H1 (cell line): ENCODE data around the gene BPI. TPM values are rescaled to one million over a fixed set of nuclear protein-coding genes. Genes with fewer than 3 reads are reported as not detected.

ENCODE experiments used
- CTCF ChIA-PET: fragments of 300-600 bp; sonication (Branson Sonifier 250); formaldehyde crosslinking; loops from one replicate; lab custom pipeline; 2021; ENCODE audit not compliant: partially characterized antibody; lab: Charles Lee
- POLR2A ChIA-PET: fragments of 300-600 bp; sonication (Branson Sonifier 250); formaldehyde crosslinking; loops from one replicate; lab custom pipeline; 2021; ENCODE audit warnings: inconsistent platforms; ENCODE audit not compliant: partially characterized antibody; lab: Charles Lee
- DNase-seq, 2 experiments: peaks; one replicate each; pipeline versions ENCODE4 v3.0.0 to v3.0.0-alpha.2; 2010 to 2022; ENCODE audit warnings: low spot score in 2 of 2, low read depth in 1 of 2, mixed read lengths in 1 of 2
- FAIRE-seq: peaks from 2 replicates; lab custom pipeline; 2011; peaks lifted over from hg19 to GRCh38; lab: Jason Lieb, UNC
- H2AFZ ChIP-seq: 2 replicates; pipeline ENCODE4 v1.8.1; 2012; ENCODE audit warnings: low read length, inconsistent platforms
- H2AK5ac ChIP-seq: 2 replicates; pipeline ENCODE4 v1.6.1; 2013; ENCODE audit warnings: low read depth, low read length
- H2BK120ac ChIP-seq: replicated peaks from 2 replicates; pipeline ENCODE3; 2013; ENCODE audit warnings: low read depth, low read length, inconsistent platforms
- H2BK12ac ChIP-seq: 2 replicates; pipeline ENCODE4 v1.6.1; 2013; ENCODE audit warnings: low read depth, low read length
- H2BK15ac ChIP-seq: 2 replicates; pipeline ENCODE4 v1.6.1; 2013; ENCODE audit warnings: low read length
- H2BK20ac ChIP-seq: 2 replicates; pipeline ENCODE4 v1.6.1; 2013; ENCODE audit warnings: low read length
- H2BK5ac ChIP-seq: 2 replicates; pipeline ENCODE4 v1.6.1; 2013; ENCODE audit warnings: low read depth, low read length
- H3K14ac ChIP-seq: 2 replicates; pipeline ENCODE4 v1.6.1; 2013; ENCODE audit warnings: inconsistent platforms; ENCODE audit not compliant: insufficient read length
- H3K18ac ChIP-seq: 2 replicates; pipeline ENCODE4 v1.6.1; 2013; ENCODE audit warnings: low read length; ENCODE audit errors: extremely low read depth
- H3K23ac ChIP-seq: 2 replicates; pipeline ENCODE4 v1.6.1; 2013; ENCODE audit warnings: inconsistent platforms; ENCODE audit not compliant: insufficient read length
- H3K23me2 ChIP-seq: 2 replicates; pipeline ENCODE4 v1.6.1; 2013; ENCODE audit warnings: low read depth, low read length
- H3K27ac ChIP-seq: 2 replicates; pipeline ENCODE4 v1.6.1; 2011; ENCODE audit warnings: low read depth, low read length, inconsistent platforms
- H3K27me3 ChIP-seq, 4 experiments: replicated peaks in 1 of 4; 1 replicate in 1 of 4; 2 replicates in 3 of 4; pipeline versions ENCODE4 v1.6.1 to v1.8.1; 2011 to 2013; ENCODE audit warnings: low read length in 3 of 4, mild to moderate bottlenecking in 3 of 4, inconsistent platforms in 2 of 4, mixed read lengths in 2 of 4, moderate library complexity in 1 of 4; ENCODE audit not compliant: control insufficient read depth in 3 of 4, insufficient read depth in 3 of 4; ENCODE audit errors: extremely low read depth in 1 of 4
- H3K36me3 ChIP-seq, 4 experiments: 2 replicates each; pipeline versions ENCODE4 v1.6.1 to v1.8.1; 2011 to 2013; ENCODE audit warnings: mild to moderate bottlenecking in 4 of 4, low read length in 3 of 4, moderate library complexity in 2 of 4, control low read depth in 1 of 4, inconsistent platforms in 1 of 4; ENCODE audit not compliant: insufficient read depth in 4 of 4, control insufficient read depth in 2 of 4
- H3K4ac ChIP-seq: replicated peaks from 2 replicates; pipeline ENCODE3; 2013; ENCODE audit warnings: low read length, low read depth, mixed read lengths, inconsistent platforms; ENCODE audit not compliant: insufficient read length
- H3K4me1 ChIP-seq, 4 experiments: replicated peaks in 1 of 4; 1 replicate in 1 of 4; 2 replicates in 3 of 4; pipeline versions ENCODE4 v1.6.1 to v1.8.1; 2011 to 2013; ENCODE audit warnings: low read length in 3 of 4, inconsistent platforms in 2 of 4, mixed read lengths in 1 of 4; ENCODE audit not compliant: insufficient read depth in 4 of 4, control insufficient read depth in 3 of 4
- H3K4me2 ChIP-seq, 2 experiments: 2 replicates each; pipeline versions ENCODE4 v1.6.1 to v1.8.1; 2011 to 2013; ENCODE audit warnings: low read depth in 2 of 2, low read length in 2 of 2, control low read depth in 1 of 2, inconsistent platforms in 1 of 2, mild to moderate bottlenecking in 1 of 2; ENCODE audit not compliant: insufficient read depth in 1 of 2
- H3K4me3 ChIP-seq, 4 experiments: fragments of 200-600, 300-600 bp in 1 of 4; sonication (generic), shearing (Covaris generic), sonication (Bioruptor Twin) in 1 of 4; 2 replicates each; pipeline versions ENCODE4 v1.5.1 to v1.8.1; 2011 to 2016; ENCODE audit warnings: low read length in 4 of 4, low read depth in 3 of 4, control low read depth in 2 of 4, inconsistent platforms in 2 of 4, mild to moderate bottlenecking in 2 of 4, mixed read lengths in 1 of 4, moderate library complexity in 1 of 4; ENCODE audit not compliant: insufficient read depth in 2 of 4; ENCODE audit errors: extremely low read depth in 1 of 4
- H3K56ac ChIP-seq: replicated peaks from 2 replicates; pipeline ENCODE3; 2013; ENCODE audit warnings: low read depth, mild to moderate bottlenecking, mixed read lengths, low read length, inconsistent platforms; ENCODE audit not compliant: insufficient read length
- H3K79me1 ChIP-seq: 2 replicates; pipeline ENCODE4 v1.6.1; 2013; ENCODE audit warnings: low read depth, low read length, control low read depth
- H3K79me2 ChIP-seq, 2 experiments: 2 replicates each; pipeline versions ENCODE4 v1.6.1 to v1.8.1; 2012 to 2013; ENCODE audit warnings: low read length in 2 of 2, mild to moderate bottlenecking in 2 of 2, inconsistent platforms in 1 of 2; ENCODE audit not compliant: insufficient read depth in 2 of 2, control insufficient read depth in 1 of 2
- H3K9ac ChIP-seq, 4 experiments: replicated peaks in 1 of 4; 1 replicate in 1 of 4; 2 replicates in 3 of 4; pipeline versions ENCODE4 v1.6.1 to v1.8.1; 2011 to 2013; ENCODE audit warnings: low read depth in 3 of 4, low read length in 3 of 4, control low read depth in 2 of 4, mild to moderate bottlenecking in 2 of 4, moderate library complexity in 2 of 4, inconsistent platforms in 1 of 4; ENCODE audit errors: extremely low read depth in 1 of 4
- H3K9me3 ChIP-seq, 2 experiments: 2 replicates each; pipeline versions ENCODE4 v1.6.1 to v1.8.1; 2012 to 2013; ENCODE audit warnings: mild to moderate bottlenecking in 2 of 2, moderate library complexity in 2 of 2, control low read depth in 1 of 2, inconsistent platforms in 1 of 2, low read depth in 1 of 2, low read length in 1 of 2, mixed read lengths in 1 of 2; ENCODE audit not compliant: insufficient read depth in 2 of 2
- H4K20me1 ChIP-seq, 2 experiments: replicated peaks in 1 of 2; 2 replicates each; pipeline versions ENCODE3 to v1.8.1; 2011 to 2013; ENCODE audit warnings: inconsistent platforms in 2 of 2, low read length in 2 of 2, mild to moderate bottlenecking in 1 of 2; ENCODE audit not compliant: insufficient read depth in 2 of 2, control insufficient read depth in 1 of 2
- H4K5ac ChIP-seq: 2 replicates; pipeline ENCODE4 v1.6.1; 2013; ENCODE audit warnings: low read length, low read depth, mixed read lengths, inconsistent platforms; ENCODE audit not compliant: insufficient read length
- H4K8ac ChIP-seq: 2 replicates; pipeline ENCODE4 v1.8.0; 2013; ENCODE audit warnings: mild to moderate bottlenecking, moderate library complexity, low read length, inconsistent platforms; ENCODE audit not compliant: insufficient read depth; ENCODE audit errors: extremely low read depth
- H4K91ac ChIP-seq: replicated peaks from 2 replicates; pipeline ENCODE3; 2013; ENCODE audit warnings: low read length, mixed read lengths, inconsistent platforms; ENCODE audit not compliant: insufficient read length
- KDM4A ChIP-seq: IDR thresholded peaks from one replicate; pipeline ENCODE4 v1.7.1; 2012; ENCODE audit warnings: low read depth, mild to moderate bottlenecking, moderate library complexity, low read length, inconsistent platforms; ENCODE audit not compliant: severe bottlenecking
- NRF1 ChIP-seq: IDR thresholded peaks from 2 replicates; pipeline ENCODE4 v1.6.1; 2011; ENCODE audit warnings: mild to moderate bottlenecking, low read depth, low read length, improper control_type of control experiment
- POLR2AphosphoS5 ChIP-seq: IDR thresholded peaks from 2 replicates; pipeline ENCODE4 v1.6.1; 2011; ENCODE audit warnings: low read depth, low read length
- RBBP5 ChIP-seq: IDR thresholded peaks from 2 replicates; pipeline ENCODE4 v1.7.1; 2012; ENCODE audit warnings: low read depth, mild to moderate bottlenecking, inconsistent platforms, low read length, moderate library complexity, borderline replicate concordance
- RXRA ChIP-seq: IDR thresholded peaks from 2 replicates; pipeline ENCODE4 v1.6.1; 2011; ENCODE audit warnings: low read depth, mild to moderate bottlenecking, low read length, moderate library complexity; ENCODE audit not compliant: insufficient read depth
- SAP30 ChIP-seq: fragments of 300-600 bp; sonication (generic); IDR thresholded peaks from 2 replicates; pipeline ENCODE4 v1.7.1; 2012; ENCODE audit warnings: low read length, moderate library complexity, mild to moderate bottlenecking, inconsistent platforms; ENCODE audit not compliant: insufficient read depth, insufficient replicate concordance
- SIRT6 ChIP-seq: IDR thresholded peaks from one replicate; pipeline ENCODE4 v1.7.1; 2012; ENCODE audit warnings: low read length, inconsistent platforms
- SP2 ChIP-seq: IDR thresholded peaks from 2 replicates; pipeline ENCODE4 v1.6.1; 2012; ENCODE audit warnings: mild to moderate bottlenecking, low read length, inconsistent platforms
- TCF12 ChIP-seq: IDR thresholded peaks from 2 replicates; pipeline ENCODE4 v1.6.1; 2011; ENCODE audit warnings: low read depth, mild to moderate bottlenecking, low read length
- YY1 ChIP-seq: IDR thresholded peaks from 2 replicates; pipeline ENCODE4 v1.6.1; 2011; ENCODE audit warnings: low read depth, mild to moderate bottlenecking, low read length
- WGBS, 2 experiments: shearing (Covaris generic) in 1 of 2; methylation state at CpG; one replicate each; pipeline versions ENCODE4 v1.1.6 to v1.1.7; 2013 to 2015; ENCODE audit warnings: low lambda C conversion rate in 2 of 2, mixed read lengths in 2 of 2, inconsistent platforms in 1 of 2, low coverage in 1 of 2, missing lambda C conversion rate in 1 of 2; ENCODE audit not compliant: insufficient replicate concordance in 2 of 2, insufficient coverage in 1 of 2, insufficient read length in 1 of 2; ENCODE audit errors: extremely low coverage in 1 of 2, missing lambda C conversion rate in 1 of 2; 5-methylcytosine and 5-hydroxymethylcytosine counted together
- polyA plus RNA-seq, 7 experiments: library from polyadenylated mRNA; depleted of rRNA in 3 of 7; stranded (reverse) in 5 of 7; unstranded in 2 of 7; fragments of >200 nt in 5 of 7; fragments of 200-250 nt in 2 of 7; gene quantifications; 1 replicate in 5 of 7; 2 replicates in 1 of 7; 4 replicates in 1 of 7; pipeline versions ENCODE4 v1.2.1 to v1.2.3, GENCODE V29; 2011 to 2013; ENCODE audit warnings: missing spikeins in 2 of 7, mixed read lengths in 2 of 7
- total RNA-seq: library from RNA; stranded (reverse); fragmentation: NEBNext Ultra II Directional; extraction: Animal tissue kit (Norgen Biotek cat#: 25700); gene quantifications from 2 replicates; pipeline ENCODE4 v1.2.1, GENCODE V29; 2021
- TF ChIP-seq, protein P1 (sequence below): IDR thresholded peaks from 2 replicates; pipeline ENCODE4 v1.6.1; 2012; ENCODE audit warnings: inconsistent platforms
- TF ChIP-seq, protein P2 (sequence below): IDR thresholded peaks from 2 replicates; pipeline ENCODE4 v1.6.1; 2012; ENCODE audit warnings: low read length, inconsistent platforms

BPI gene
- total and polyA plus RNA-seq, 2 of the 8 experiments (the other 6 are each of a cell fraction or from before 2014, with no cell fraction given) = not detected

DNA sequence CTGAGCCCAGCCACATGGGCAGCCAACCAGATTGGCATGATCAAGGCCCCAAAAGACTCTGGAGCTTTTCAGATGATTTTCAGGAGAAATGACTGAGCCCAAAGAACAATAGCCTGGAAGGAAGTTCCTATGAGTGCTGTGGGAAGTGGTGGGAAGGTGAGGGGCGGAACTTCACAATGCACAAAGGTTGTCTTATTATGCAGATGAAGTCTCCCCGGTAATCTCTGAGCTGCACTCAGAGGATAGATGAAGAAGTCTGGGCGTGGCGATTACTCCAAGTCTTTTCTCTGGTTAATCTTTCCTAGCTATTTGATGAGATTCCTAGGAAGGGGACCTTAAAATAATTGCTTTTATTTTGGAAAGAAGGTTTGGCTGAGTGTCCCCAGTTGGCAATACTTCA is 79.2 kb downstream of the BPI start:
- no peaks in the 10 kb centered on the region for H3K79me2 ChIP-seq
- no peak overlapping the region for H2BK20ac ChIP-seq
- H4K5ac ChIP-seq = no peak overlapping the region
- no peak overlapping the region for H3K9ac ChIP-seq
- no peak overlapping the region for H2AFZ ChIP-seq
- peaks cover 0 to 5% (median 1%) of the 10 kb centered on the region in 4 experiments; a peak in 1 of 7 replicates for H3K4me1 ChIP-seq
- H3K9me3 ChIP-seq = no peaks in the 10 kb centered on the region; a peak in 1 of 4 replicates
- no peak overlapping the region for H2BK120ac ChIP-seq
- H3K14ac ChIP-seq = no peak overlapping the region
- no peak overlapping the region for H4K8ac ChIP-seq
- H3K36me3 ChIP-seq = no peaks in the 10 kb centered on the region
- no peak overlapping the region for H3K4ac ChIP-seq
- no peak overlapping the region for H3K56ac ChIP-seq
- no peak overlapping the region for H4K91ac ChIP-seq
- H2BK5ac ChIP-seq = no peak overlapping the region
- CTCF ChIA-PET = interaction anchor here (0.5 to 5.6 kb wide), 7 partner anchors 10 to 139 kb away, joined by 3 to 31 read pairs (median 3); partner anchors contain the start of gene SNHG17
- 0 out of 4 replicates have a peak overlapping the region, but pooled peaks of 1 of the 2 experiments have one; percentile 25 for H3K4me2 ChIP-seq
- DNase-seq (no peak), FAIRE-seq (no peak)
- H2AK5ac ChIP-seq = no peak overlapping the region
- H3K27ac ChIP-seq = no peak overlapping the region
- H3K23me2 ChIP-seq = no peaks in the 10 kb centered on the region
- H3K4me3 ChIP-seq = no peak overlapping the region
- no peak overlapping the region for H3K23ac ChIP-seq
- 80% methylated on average over 4 of the region's 4 CpGs; no CpG with 5 or more reads in 1 of the 2 experiments for WGBS, 2 experiments
- POLR2A ChIA-PET = no interaction called here
- no peaks in the 10 kb centered on the region; a peak in 1 of 7 replicates for H3K27me3 ChIP-seq
- H2BK15ac ChIP-seq = no peak overlapping the region
- H2BK12ac ChIP-seq = no peak overlapping the region
- no peaks in the 10 kb centered on the region for H3K79me1 ChIP-seq
- H4K20me1 ChIP-seq = no peaks in the 10 kb centered on the region
- no peak overlapping the region for H3K18ac ChIP-seq
- TF ChIP-seq, protein P1, sequence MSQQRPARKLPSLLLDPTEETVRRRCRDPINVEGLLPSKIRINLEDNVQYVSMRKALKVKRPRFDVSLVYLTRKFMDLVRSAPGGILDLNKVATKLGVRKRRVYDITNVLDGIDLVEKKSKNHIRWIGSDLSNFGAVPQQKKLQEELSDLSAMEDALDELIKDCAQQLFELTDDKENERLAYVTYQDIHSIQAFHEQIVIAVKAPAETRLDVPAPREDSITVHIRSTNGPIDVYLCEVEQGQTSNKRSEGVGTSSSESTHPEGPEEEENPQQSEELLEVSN = no peak
- TF ChIP-seq POLR2AphosphoS5 = no peak
- no peak for TF ChIP-seq NRF1
- no peak for TF ChIP-seq SAP30
- no peak for TF ChIP-seq RXRA
- TF ChIP-seq, protein P2, sequence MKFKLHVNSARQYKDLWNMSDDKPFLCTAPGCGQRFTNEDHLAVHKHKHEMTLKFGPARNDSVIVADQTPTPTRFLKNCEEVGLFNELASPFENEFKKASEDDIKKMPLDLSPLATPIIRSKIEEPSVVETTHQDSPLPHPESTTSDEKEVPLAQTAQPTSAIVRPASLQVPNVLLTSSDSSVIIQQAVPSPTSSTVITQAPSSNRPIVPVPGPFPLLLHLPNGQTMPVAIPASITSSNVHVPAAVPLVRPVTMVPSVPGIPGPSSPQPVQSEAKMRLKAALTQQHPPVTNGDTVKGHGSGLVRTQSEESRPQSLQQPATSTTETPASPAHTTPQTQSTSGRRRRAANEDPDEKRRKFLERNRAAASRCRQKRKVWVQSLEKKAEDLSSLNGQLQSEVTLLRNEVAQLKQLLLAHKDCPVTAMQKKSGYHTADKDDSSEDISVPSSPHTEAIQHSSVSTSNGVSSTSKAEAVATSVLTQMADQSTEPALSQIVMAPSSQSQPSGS = no peak
- no peak for TF ChIP-seq RBBP5
- TF ChIP-seq SP2 = no peak
- TF ChIP-seq KDM4A = no peak
- no peak for TF ChIP-seq SIRT6
- no peak for TF ChIP-seq YY1
- TF ChIP-seq TCF12 = no peak
